Activated CD4-positive, CD25-positive, alpha-beta regulatory T cell (primary cell): Measurements from ENCODE around the gene SIGLEC11.
"Not testable (repeated sequence)": the region's sequence is repeated elsewhere in the genome, so short reads cannot be mapped to it uniquely, and the experiment has no call there.

Experiments used
- DNase-seq, 4 experiments: peaks; one replicate each; lab custom pipeline; 2025; lab: John Stamatoyannopoulos, UW

Gene SIGLEC11

GRCh38 chr19:49981603-49982593, 20.9 kb upstream of the SIGLEC11 start:
- DNase-seq: no peak

DNA sequence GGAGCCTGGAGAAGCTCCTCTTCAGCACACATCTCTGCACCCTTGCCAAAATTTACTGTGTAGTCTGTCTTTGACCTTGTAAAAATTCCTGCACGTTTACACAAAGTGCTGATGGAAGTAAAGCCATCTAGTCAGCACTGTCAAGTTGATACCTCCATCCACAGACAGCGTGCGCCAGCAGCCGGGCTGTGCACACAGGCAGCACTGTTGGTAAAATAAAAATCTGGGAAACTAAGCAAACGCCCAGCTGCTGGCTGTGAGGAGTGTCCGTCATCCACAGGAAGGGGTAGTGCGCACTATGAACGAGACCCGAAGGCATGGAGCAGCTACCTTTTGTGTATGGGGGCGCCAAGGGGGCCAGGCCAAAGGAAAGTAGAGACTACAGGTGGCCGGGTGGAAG, 17.4 kb upstream of the SIGLEC11 start:
- no peak for DNase-seq

DNA sequence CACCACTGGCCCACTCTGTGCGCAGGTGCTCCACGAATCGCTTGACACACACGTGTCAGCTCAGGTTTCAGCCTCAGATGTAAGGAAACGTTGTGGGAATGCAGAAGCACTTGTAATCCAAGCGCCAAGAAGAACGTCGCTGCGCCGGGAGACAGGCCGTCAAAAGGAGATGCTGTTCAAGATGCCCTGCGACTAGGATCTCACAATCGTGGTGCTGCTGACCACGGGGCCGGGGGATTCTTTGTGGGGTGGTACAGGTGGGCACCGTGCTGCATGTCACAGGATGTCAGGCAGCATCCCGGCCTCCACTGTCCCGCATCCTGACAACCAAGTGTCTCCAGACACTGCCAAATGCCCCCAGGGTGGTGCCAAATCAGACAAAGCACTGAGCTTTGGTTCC, 16.9 kb upstream of the SIGLEC11 start:
- no peak for DNase-seq

DNA sequence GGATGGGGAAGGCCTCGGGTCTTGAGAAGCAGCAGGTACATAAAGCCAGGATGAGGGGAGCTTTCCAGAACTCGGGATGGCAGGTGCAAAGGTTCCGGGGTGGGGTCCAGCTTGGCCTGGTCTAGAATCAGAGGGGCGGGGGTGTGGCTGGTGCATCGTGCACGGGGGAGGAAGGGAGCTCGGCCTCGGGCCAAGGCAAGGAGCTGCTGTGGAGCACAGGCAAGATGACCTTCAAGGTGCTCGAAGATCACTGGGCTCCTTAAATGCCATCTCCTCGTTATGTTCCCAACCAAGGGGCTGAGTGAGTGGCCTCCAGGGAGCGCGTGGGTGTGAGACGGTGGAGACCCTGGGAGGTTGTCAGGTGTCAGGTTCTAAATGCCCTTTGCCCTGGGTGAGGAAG, 16.1 kb upstream of the SIGLEC11 start:
- DNase-seq: no peak

DNA sequence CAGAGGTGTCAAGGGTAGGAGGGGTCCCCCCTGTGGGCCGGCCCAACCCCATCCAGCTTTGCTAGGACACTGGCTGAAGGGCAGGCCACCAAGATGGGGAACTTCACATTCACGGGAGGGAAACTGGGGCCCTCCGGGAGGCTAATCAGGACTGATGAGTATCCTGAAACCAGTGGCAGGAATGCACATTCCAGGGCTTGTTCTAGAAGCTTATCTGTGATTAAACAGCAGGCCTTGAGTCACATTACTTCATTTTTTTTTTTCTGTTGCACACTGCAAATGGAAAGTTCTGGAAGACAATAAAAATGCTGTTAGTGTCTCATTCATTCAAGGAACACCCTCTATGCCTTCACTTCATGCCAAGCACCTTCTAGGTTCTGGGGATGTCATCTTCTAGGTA, 15.5 kb upstream of the SIGLEC11 start:
- no peak for DNase-seq

- no peak for DNase-seq
Measured at GRCh38 chr19:49975051-49975450, 14.1 kb upstream of the SIGLEC11 start.

DNA sequence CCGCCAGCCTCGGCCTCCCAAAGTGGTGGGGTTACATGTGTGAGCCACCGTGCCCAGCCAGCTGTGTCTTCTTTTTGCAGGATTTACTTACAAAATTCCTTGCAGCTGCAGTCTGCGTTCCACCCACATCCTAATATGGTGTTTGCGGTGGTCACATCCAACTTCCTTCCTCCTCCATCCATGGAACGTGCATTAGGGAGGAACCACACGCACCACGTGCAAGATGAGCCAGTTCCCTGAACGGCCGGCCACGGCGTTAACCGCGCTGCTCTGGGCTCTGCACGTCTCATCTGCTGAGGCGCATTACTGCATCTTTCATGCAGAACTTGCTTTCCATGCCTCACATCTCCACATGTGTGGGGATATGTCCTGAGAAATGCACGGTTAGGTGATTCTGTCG, 13.0 kb upstream of the SIGLEC11 start:
- DNase-seq: no peak

- no peak for DNase-seq
Measured at GRCh38 chr19:49972841-49973240, 11.9 kb upstream of the SIGLEC11 start.

GRCh38 chr19:49971991-49972411, 11.0 kb upstream of the SIGLEC11 start:
- no peak for DNase-seq

GRCh38 chr19:49969355-49969754, 8.4 kb upstream of the SIGLEC11 start:
- not testable (repeated sequence) for DNase-seq

DNA sequence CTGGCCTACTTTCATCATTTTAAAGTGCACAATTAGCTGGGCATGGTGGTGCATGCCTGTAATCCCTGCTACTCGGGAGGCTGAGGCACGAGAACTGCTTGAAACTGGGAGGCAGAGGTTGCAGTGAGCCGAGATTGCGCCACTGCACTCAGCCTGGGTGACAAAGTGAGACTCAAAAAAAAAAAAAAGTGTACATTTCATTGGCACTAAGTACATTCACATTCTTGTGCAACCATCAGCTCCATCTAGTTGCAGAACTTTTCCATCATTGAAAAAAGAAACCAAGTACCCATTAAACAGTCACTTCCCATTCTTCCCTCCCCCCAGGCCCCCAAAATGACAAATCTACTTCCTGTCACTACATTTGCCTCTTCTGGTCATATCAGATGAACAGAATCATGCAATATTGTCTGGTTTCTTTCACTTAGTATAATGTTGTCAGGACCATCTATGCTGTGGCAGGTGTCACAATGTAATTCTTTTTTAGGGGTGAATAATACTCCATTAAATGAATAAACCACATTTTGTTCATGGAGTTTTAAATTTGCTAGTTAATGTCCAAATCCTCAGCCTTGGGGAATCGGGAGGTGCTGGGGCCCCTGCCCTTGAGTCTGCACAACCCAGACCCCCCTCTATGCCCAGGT, 7.4 kb upstream of the SIGLEC11 start:
- DNase-seq: no peak

GRCh38 chr19:49959892-49960291, 1.1 kb downstream of the SIGLEC11 start:
- DNase-seq: not testable (repeated sequence)

GRCh38 chr19:49958596-49958995, 2.4 kb downstream of the SIGLEC11 start:
- DNase-seq: not testable (repeated sequence)

DNA sequence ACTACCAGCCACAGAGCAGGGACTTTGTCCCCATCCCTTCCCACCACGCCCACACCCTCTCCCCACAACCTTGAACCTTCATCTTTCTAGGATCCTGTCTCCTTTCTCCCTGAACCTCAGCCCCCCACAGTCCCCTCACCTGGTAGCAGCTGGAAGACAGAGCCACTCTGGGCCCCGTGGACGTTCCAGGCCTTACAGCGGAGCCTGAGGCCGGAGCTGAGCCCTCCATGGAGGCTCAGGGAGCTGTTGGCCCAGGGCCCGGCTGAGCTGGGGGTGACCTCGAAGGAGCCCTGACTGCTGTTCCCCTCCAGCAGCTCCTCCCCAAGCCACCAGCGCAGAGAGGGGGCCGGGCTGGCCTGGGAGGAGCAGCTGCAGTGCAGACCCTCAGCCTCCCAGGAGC, 2.8 kb downstream of the SIGLEC11 start:
- DNase-seq: not testable (repeated sequence)

DNA sequence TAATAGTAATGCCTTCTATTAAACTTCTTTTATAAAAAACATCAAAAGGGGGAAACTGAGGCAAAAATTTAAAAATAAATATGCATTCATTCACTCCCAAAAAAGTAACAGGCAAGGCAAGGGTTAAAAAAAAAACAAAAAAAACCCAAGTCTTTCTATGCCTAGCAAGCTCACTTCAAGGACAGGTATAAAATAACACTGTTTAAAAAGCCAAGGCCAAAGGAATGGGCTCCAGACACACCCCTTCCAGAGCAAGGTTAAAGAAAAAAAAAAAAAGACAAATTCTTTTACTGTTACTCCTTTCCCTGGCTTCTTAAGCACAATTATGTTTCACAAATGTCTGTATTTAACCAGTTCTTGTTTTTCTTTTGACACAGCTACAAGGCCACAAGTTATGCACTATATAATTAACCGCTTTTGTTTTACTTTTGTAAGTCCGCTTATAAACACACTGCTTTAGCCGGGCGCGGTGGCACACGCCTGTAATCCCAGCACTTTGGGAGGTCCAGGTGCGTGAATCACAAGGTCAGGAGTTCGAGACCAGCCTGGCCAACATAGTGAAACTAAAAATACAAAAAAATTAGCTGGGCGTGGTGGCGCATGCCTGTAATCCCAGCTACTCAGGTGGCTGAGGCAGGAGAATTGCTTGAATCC, 3.6 kb downstream of the SIGLEC11 start:
- DNase-seq: no peak

GRCh38 chr19:49956115-49956495, 4.9 kb downstream of the SIGLEC11 start:
- DNase-seq: no peak

GRCh38 chr19:49954933-49955332, 6.0 kb downstream of the SIGLEC11 start:
- DNase-seq: no peak

GRCh38 chr19:49954092-49954829, 6.7 kb downstream of the SIGLEC11 start:
- no peak for DNase-seq

DNA sequence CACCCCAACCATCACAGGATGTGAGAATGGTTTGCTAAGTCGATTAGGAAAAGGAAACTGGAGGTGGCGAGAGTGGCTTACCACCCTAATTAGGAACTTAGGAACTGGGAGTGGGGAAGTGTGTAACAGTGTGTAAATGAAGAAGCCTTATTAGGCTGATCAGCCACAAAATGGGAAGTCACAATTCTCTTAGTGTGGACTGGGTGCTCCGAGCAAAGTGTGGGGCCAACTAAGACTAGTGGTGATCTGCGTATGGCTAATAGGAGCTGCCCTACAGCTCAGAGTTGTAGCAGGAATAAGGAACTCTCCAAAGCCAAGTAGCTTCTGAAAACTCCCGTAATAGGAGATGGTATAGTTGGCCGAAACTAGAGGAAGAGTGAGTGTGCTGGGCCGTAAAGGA, 7.6 kb downstream of the SIGLEC11 start:
- DNase-seq: no peak

DNA sequence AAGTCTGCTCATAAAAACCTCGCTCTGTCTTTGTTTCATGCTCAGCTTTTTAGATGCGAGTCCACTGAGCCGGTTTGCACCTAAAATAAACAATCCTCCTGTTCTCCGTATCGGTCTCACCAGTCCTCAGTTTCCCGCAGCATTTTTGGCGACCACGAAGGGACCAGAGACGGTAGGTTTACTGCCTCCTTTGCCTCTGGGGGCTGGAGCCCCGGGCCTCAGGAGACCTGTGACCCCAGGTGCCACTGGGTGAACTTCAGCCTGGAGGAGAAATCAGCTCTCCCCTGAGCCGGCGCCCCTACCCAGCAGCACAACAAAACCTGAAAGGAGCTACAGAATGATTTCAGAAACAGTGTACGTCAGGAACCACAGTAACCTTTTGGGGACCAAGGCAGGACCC, 8.1 kb downstream of the SIGLEC11 start:
- DNase-seq: no peak

DNA sequence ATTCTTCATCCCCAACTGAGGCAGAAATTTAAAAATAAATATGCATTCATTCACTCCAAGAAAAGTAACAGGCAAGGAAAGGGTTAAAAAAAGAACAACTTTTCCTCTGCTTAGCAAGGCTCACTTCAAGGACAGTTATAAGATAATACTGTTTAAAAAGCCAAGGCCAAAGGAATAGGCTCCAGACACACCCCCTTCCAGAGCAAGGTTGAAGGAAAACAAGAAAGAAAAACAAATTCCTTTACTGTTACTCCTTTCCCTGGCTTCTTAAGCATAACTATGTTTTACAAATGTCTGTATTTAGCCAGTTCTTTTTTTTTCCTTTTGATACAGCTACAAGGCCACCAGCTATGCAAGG, 8.5 kb downstream of the SIGLEC11 start:
- DNase-seq: no peak

- no peak for DNase-seq
Measured at GRCh38 chr19:49951806-49952478, 9.0 kb downstream of the SIGLEC11 start.
